ENCODE measurements around the gene PPP1R12C. TPM values are rescaled to one million over a fixed set of nuclear protein-coding genes. Genes with fewer than 3 reads are reported as not detected.

Gene PPP1R12C
- total RNA-seq, 6 experiments from 2014 or later, result 82.7 to 96.0 (median 91.9) TPM

DNA sequence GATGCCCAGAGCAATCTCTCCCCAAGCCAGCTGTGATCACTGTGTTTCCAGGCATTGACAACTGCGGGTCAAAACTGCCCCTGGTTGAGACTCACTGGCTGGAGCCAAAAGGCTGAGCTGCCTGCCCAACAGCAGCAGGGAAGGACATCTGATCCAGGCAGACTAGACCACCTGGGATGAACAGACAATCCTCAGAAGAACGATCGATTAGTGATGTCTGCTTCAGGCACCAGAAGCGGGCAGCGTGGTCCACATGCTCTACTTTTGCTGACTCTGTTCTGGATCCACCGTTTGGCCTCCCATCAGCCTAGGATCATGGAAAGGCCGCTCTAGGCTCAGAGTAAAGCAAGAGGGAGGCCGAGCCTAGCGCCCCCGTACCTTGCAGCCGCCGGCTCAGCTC lies 69.5 kb downstream of the PPP1R12C start:
- Mint-ChIP-seq H3K4me1 (ENCODE audit: low read depth) (no peaks in the 10 kb centered on the region), H3K9me3 (peaks cover 3% of the 10 kb centered on the region; the same call in 1 of the 2 replicates), H3K27me3 (ENCODE audit: insufficient read depth) (no peaks in the 10 kb centered on the region), H3K27ac (no peak overlapping the region), H3K36me3 (ENCODE audit: low read depth) (peaks cover 7% of the 10 kb centered on the region), H3K4me3 (no peak overlapping the region)
- no peak for DNase-seq
- TF ChIP-seq, protein P1, sequence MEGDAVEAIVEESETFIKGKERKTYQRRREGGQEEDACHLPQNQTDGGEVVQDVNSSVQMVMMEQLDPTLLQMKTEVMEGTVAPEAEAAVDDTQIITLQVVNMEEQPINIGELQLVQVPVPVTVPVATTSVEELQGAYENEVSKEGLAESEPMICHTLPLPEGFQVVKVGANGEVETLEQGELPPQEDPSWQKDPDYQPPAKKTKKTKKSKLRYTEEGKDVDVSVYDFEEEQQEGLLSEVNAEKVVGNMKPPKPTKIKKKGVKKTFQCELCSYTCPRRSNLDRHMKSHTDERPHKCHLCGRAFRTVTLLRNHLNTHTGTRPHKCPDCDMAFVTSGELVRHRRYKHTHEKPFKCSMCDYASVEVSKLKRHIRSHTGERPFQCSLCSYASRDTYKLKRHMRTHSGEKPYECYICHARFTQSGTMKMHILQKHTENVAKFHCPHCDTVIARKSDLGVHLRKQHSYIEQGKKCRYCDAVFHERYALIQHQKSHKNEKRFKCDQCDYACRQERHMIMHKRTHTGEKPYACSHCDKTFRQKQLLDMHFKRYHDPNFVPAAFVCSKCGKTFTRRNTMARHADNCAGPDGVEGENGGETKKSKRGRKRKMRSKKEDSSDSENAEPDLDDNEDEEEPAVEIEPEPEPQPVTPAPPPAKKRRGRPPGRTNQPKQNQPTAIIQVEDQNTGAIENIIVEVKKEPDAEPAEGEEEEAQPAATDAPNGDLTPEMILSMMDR (IDR thresholded peaks at IDR 0.05), result no peak

GRCh38 chr19:55046975-55047622 lies 70.3 kb downstream of the PPP1R12C start:
- TF ChIP-seq, protein P1 (IDR thresholded peaks at IDR 0.05), result no peak
- Mint-ChIP-seq H3K27me3 (ENCODE audit: insufficient read depth) (peaks cover 1% of the 10 kb centered on the region; the same call in 1 of the 2 replicates), H3K4me1 (ENCODE audit: low read depth) (no peaks in the 10 kb centered on the region), H3K27ac (no peak overlapping the region), H3K4me3 (no peak overlapping the region), H3K9me3 (peaks cover 5% of the 10 kb centered on the region; the same call in 1 of the 2 replicates), H3K36me3 (ENCODE audit: low read depth) (peaks cover 8% of the 10 kb centered on the region)
- DNase-seq, result no peak

DNA sequence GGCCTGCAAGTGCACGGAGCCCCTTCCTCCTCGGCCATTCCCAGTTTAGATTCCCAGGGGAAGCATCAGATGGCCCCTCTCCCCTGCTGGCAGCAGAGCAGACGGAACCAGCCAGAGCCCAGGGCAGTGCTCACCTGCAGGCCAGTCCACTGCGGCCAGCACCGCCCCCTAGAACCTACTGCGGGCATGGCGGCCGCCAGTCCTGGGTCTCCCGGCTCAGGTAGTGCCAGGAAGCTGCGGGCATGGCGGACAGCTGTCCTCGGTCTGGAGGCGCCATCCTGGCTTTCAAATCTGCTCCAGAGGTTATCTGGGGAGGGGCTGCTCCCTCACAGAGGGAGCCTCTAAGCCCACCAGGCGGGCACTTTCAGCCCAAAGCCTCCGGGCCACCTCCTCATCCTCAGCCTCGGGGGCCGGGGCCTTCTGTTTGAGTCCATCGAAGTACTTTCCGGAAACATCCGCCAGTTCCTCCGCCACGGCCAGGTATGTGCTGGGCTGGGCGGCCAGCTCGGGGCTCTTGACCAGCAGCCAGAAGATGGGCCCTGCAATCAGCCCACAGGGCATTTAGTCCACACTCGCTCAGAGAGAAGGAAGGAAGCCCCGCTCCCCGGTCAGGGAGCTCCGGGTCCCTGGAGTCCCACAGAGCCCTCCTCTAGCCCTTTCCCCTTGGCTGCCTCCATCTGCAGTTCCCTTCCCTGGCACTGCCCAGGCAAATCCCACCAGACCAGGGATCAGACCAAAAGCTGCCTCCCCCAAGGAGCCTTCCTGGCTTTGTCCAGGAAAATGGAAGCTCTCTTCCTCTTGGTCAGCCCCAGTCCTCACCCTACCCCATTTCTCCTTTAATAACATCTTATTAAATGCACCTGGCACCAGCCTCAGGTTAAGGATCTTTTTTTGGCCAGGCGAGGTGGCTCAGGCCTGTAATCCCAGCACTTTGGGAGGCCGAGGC lies 72.4 kb downstream of the PPP1R12C start:
- Mint-ChIP-seq H3K36me3 (ENCODE audit: low read depth) (peaks cover 8% of the 10 kb centered on the region), H3K4me1 (ENCODE audit: low read depth) (no peaks in the 10 kb centered on the region), H3K27ac (no peak overlapping the region), H3K27me3 (ENCODE audit: insufficient read depth) (peaks cover 1% of the 10 kb centered on the region; the same call in 1 of the 2 replicates), H3K4me3 (no peak overlapping the region), H3K9me3 (peaks cover 5% of the 10 kb centered on the region; the same call in 1 of the 2 replicates)
- DNase-seq, result no peak
- TF ChIP-seq, protein P1 (IDR thresholded peaks at IDR 0.05), result no peak

DNA sequence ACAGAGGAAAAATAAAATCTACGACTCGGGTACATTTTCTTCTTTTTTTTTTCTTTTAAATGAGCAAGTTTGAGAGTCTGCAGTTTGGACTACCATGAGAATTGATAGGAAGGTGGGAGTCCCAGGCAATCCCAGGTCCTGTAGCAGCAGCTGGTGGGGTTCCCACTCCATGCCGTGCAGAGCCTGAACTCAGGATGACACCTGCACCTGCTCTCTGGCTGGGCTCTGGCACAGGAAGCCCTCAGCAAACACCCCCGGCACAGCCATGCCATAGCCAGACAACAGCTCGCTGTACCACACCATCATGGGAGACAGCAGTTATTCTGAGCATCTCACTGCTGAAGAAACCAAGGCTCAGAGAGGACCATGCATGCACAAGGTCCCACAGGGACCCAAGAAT lies 73.2 kb downstream of the PPP1R12C start:
- no peak for DNase-seq
- Mint-ChIP-seq H3K36me3 (ENCODE audit: low read depth) (peaks cover 13% of the 10 kb centered on the region), H3K4me3 (no peak overlapping the region), H3K27ac (no peak overlapping the region), H3K27me3 (ENCODE audit: insufficient read depth) (peaks cover 1% of the 10 kb centered on the region; the same call in 1 of the 2 replicates), H3K4me1 (ENCODE audit: low read depth) (no peaks in the 10 kb centered on the region), H3K9me3 (peaks cover 5% of the 10 kb centered on the region; the same call in 1 of the 2 replicates)
- TF ChIP-seq, protein P1 (IDR thresholded peaks at IDR 0.05), result no peak

- peaks cover 1% of the 10 kb centered on the region; the same call in 1 of the 2 replicates for H3K27me3 Mint-ChIP-seq (ENCODE audit: insufficient read depth)
- no peak overlapping the region for H3K27ac Mint-ChIP-seq
- H3K4me3 Mint-ChIP-seq, result no peak overlapping the region
- peaks cover 13% of the 10 kb centered on the region for H3K36me3 Mint-ChIP-seq (ENCODE audit: low read depth)
- DNase-seq, result no peak
- H3K9me3 Mint-ChIP-seq, result peaks cover 5% of the 10 kb centered on the region; the same call in 1 of the 2 replicates
- no peaks in the 10 kb centered on the region for H3K4me1 Mint-ChIP-seq (ENCODE audit: low read depth)
- TF ChIP-seq, protein P1 (IDR thresholded peaks at IDR 0.05), result no peak
Measured at GRCh38 chr19:55042688-55043087, 74.7 kb downstream of the PPP1R12C start.
